GM12878 (cell line): ENCODE data around the gene ZNF232.
"Not testable (repeated sequence)": the region's sequence is repeated elsewhere in the genome, so short reads cannot be mapped to it uniquely, and the experiment has no call there.

Experiments
- ATF7 ChIP-seq: fragments of 450-650 bp; IDR thresholded peaks from 2 replicates; pipeline ENCODE4 v1.6.1; 2016; ENCODE audit warnings: low read depth, mild to moderate bottlenecking
- CEBPB ChIP-seq, 2 experiments: fragments of 150-350 bp in 1 of 2; IDR thresholded peaks; 2 replicates each; pipeline ENCODE4 v1.6.1; 2012 to 2014; ENCODE audit warnings: low read depth in 2 of 2, low read length in 2 of 2, borderline replicate concordance in 1 of 2, inconsistent platforms in 1 of 2
- CTCF ChIP-seq, 3 experiments: IDR thresholded peaks in 2 of 3; conservative IDR thresholded peaks in 1 of 3; 2 replicates each; pipeline ENCODE4 v1.5.1; 2011; ENCODE audit warnings: low read depth in 3 of 3, low read length in 3 of 3, mild to moderate bottlenecking in 3 of 3, control low read depth in 2 of 3, moderate library complexity in 2 of 3, inconsistent platforms in 1 of 3, mixed read lengths in 1 of 3; ENCODE audit not compliant: control insufficient read depth in 2 of 3, insufficient read depth in 1 of 3; ENCODE audit errors: extremely low read depth in 1 of 3
- CUX1 ChIP-seq: IDR thresholded peaks from 2 replicates; pipeline ENCODE4 v1.6.1; 2012; ENCODE audit warnings: improper control_type of control experiment, low read depth, low read length; ENCODE audit not compliant: insufficient replicate concordance
- HDAC6 ChIP-seq: fragments of 200-600 bp; sonication (generic); IDR thresholded peaks from one replicate; pipeline ENCODE4 v1.8.0; 2017; ENCODE audit warnings: antibody characterized with exemption; ENCODE audit not compliant: unreplicated experiment
- KAT2A ChIP-seq: conservative IDR thresholded peaks from 2 replicates; pipeline ENCODE4 v1.6.1; 2011; ENCODE audit warnings: low read depth, low read length; ENCODE audit not compliant: control insufficient read depth
- MYC ChIP-seq: IDR thresholded peaks from 2 replicates; pipeline ENCODE4 v1.6.1; 2011; ENCODE audit warnings: mild to moderate bottlenecking, low read length, moderate library complexity, inconsistent platforms; ENCODE audit not compliant: insufficient read depth, insufficient replicate concordance, insufficient read length, severe bottlenecking
- USF1 ChIP-seq: IDR thresholded peaks from 2 replicates; pipeline ENCODE4 v1.6.1; 2011; ENCODE audit warnings: borderline replicate concordance, low read depth, mild to moderate bottlenecking, moderate library complexity, mixed read lengths, low read length; ENCODE audit not compliant: insufficient read depth; ENCODE audit errors: extremely low read length
- TF ChIP-seq, protein P1 (sequence below): IDR thresholded peaks from 2 replicates; pipeline ENCODE4 v1.6.1; 2012; ENCODE audit warnings: mild to moderate bottlenecking, low read depth, low read length

GRCh38 chr17:5138198-5138544 is 26.5 kb upstream of the ZNF232 start:
- not testable (repeated sequence) for TF ChIP-seq CTCF (IDR thresholded peaks at IDR 0.05 in 2 of 3, conservative IDR thresholded peaks at IDR 0.05 in 1 of 3; ENCODE audit: control insufficient read depth in 2 of 3, extremely low read depth in 1 of 3, insufficient read depth in 1 of 3, low read depth in 3 of 3, low read length in 3 of 3); ATF7; HDAC6; USF1; CEBPB (IDR thresholded peaks at IDR 0.05; ENCODE audit: borderline replicate concordance in 1 of 2, low read depth in 2 of 2, low read length in 2 of 2); CUX1; MYC; KAT2A
- TF ChIP-seq, protein P1, sequence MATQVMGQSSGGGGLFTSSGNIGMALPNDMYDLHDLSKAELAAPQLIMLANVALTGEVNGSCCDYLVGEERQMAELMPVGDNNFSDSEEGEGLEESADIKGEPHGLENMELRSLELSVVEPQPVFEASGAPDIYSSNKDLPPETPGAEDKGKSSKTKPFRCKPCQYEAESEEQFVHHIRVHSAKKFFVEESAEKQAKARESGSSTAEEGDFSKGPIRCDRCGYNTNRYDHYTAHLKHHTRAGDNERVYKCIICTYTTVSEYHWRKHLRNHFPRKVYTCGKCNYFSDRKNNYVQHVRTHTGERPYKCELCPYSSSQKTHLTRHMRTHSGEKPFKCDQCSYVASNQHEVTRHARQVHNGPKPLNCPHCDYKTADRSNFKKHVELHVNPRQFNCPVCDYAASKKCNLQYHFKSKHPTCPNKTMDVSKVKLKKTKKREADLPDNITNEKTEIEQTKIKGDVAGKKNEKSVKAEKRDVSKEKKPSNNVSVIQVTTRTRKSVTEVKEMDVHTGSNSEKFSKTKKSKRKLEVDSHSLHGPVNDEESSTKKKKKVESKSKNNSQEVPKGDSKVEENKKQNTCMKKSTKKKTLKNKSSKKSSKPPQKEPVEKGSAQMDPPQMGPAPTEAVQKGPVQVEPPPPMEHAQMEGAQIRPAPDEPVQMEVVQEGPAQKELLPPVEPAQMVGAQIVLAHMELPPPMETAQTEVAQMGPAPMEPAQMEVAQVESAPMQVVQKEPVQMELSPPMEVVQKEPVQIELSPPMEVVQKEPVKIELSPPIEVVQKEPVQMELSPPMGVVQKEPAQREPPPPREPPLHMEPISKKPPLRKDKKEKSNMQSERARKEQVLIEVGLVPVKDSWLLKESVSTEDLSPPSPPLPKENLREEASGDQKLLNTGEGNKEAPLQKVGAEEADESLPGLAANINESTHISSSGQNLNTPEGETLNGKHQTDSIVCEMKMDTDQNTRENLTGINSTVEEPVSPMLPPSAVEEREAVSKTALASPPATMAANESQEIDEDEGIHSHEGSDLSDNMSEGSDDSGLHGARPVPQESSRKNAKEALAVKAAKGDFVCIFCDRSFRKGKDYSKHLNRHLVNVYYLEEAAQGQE = not testable (repeated sequence)
